ENCODE data around the gene CPTP. TPM values are rescaled to one million over a fixed set of nuclear protein-coding genes. Genes with fewer than 3 reads are reported as not detected.
A peak's percentile ranks its signal among the peaks of the same experiment; 100 is the strongest.

The CPTP gene
- total and polyA plus RNA-seq, 2 of the 13 experiments (the other 11 are each of a cell fraction or from before 2014, with no cell fraction given): 5.5 to 9.3 TPM

GRCh38 chr1:1333551-1334241 is 9.1 kb downstream of the CPTP start (continued):
- TF ChIP-seq STAG1 (CRISPR knock-in tag; IDR thresholded peaks at IDR 0.05): no peak
- TF ChIP-seq GMEB2 (CRISPR knock-in tag; IDR thresholded peaks at IDR 0.05; ENCODE audit: low read depth): no peak
- peak; percentile 45 for TF ChIP-seq TAF15 (IDR thresholded peaks at IDR 0.05; ENCODE audit: low read depth, low read length, poor library complexity, severe bottlenecking)

- no peak for ATAC-seq
- Histone ChIP-seq H3K27ac (ENCODE audit: extremely low read length, insufficient read depth, low read length) (no peak overlapping the region), H3K4me3 (replicated peaks in 1 of 3; ENCODE audit: insufficient read depth in 1 of 3, low read depth in 2 of 3, low read length in 3 of 3) (no peak overlapping the region), H3K79me2 (ENCODE audit: insufficient read depth, low read length) (no peaks in the 10 kb centered on the region), H3K4me2 (ENCODE audit: low read depth, low read length) (no peak overlapping the region), H2AFZ (ENCODE audit: low read length) (no peak overlapping the region), H3K4me1 (ENCODE audit: insufficient read depth, low read length) (peaks cover 23% of the 10 kb centered on the region), H3K9ac (ENCODE audit: insufficient read depth, low read depth, low read length) (no peak overlapping the region), H4K20me1 (ENCODE audit: insufficient read depth, low read length) (peaks cover 7% of the 10 kb centered on the region; the same call in 1 of the 2 replicates), H3K36me3 (replicated peaks in 1 of 2; ENCODE audit: control insufficient read depth in 1 of 2, insufficient read depth in 2 of 2, low read length in 2 of 2) (peaks cover 4 to 8% of the 10 kb centered on the region in 2 experiments; a peak in 4 of 5 replicates), H3K9me3 (ENCODE audit: low read length) (no peaks in the 10 kb centered on the region), H3K27me3 (ENCODE audit: control insufficient read depth in 1 of 2, insufficient read depth in 2 of 2, low read length in 2 of 2) (0 out of 5 replicates have a peak, but pooled peaks cover 0 to 4% of the 10 kb centered on the region in 2 experiments)
- WGBS (ENCODE audit: low lambda C conversion rate): 95% methylated on average over 4 of the region's 11 CpGs
- POLR2A ChIA-PET: interaction anchor here (1.4 to 3.9 kb wide), 3 partner anchors 11 to 40 kb away, joined by 3 to 12 read pairs (median 4); partner anchors contain the start of genes AURKAIP1 and DVL1
- BruUV-seq (replicated peaks): no TSS peak
- CTCF ChIA-PET (ENCODE audit: low intra/inter-chr PET ratio, low total read pairs): no interaction called here
- DNase-seq (ENCODE audit: low spot score): no peak
- intact Hi-C loops (cut with micrococcal nuclease; ENCODE audit: unreplicated experiment): no loop called here
- in situ Hi-C loops (cut with HindIII; ENCODE audit: extremely low pct_ligation_motif_present, low pct_unique_long_range_greater_than_20kb): no loop called here
- FAIRE-seq: no peak
- 0 out of 2 replicates have a peak, but pooled peaks have one; percentile 47 for TF ChIP-seq ZNF570 (CRISPR knock-in tag; IDR thresholded peaks at IDR 0.05; ENCODE audit: borderline replicate concordance)
- TF ChIP-seq ZNF646 (CRISPR knock-in tag; IDR thresholded peaks at IDR 0.05): no peak
- no peak for TF ChIP-seq HMGXB3 (CRISPR knock-in tag; IDR thresholded peaks at IDR 0.05; ENCODE audit: borderline replicate concordance)
- TF ChIP-seq SMARCC2 (IDR thresholded peaks at IDR 0.05): no peak
- peak; percentile 84 for TF ChIP-seq ZNF317 (CRISPR knock-in tag; IDR thresholded peaks at IDR 0.05)
- TF ChIP-seq ZNF660 (CRISPR knock-in tag; IDR thresholded peaks at IDR 0.05; ENCODE audit: borderline replicate concordance, low read depth): no peak
These were observed 10.2 kb downstream of the CPTP start for GRCh38 chr1:1334835-1335234.
